ENCODE results near the gene ATP1B3.
"Not testable (repeated sequence)": the region's sequence is repeated elsewhere in the genome, so short reads cannot be mapped to it uniquely, and the experiment has no call there.

ATP1B3 gene

GRCh38 chr3:141876381-141876890 is at the start of gene ATP1B3:
Gene ATP1B3 (plus strand): TSS chr3:141876643. CDS start chr3:141876802, 159 bp downstream.
- no peak for FAIRE-seq

GRCh38 chr3:141828487-141828886 is 48.0 kb upstream of the ATP1B3 start:
- FAIRE-seq, result no peak

GRCh38 chr3:141828890-141829289 is 47.6 kb upstream of the ATP1B3 start:
- FAIRE-seq, result no peak

GRCh38 chr3:141830508-141830907 is 45.9 kb upstream of the ATP1B3 start:
- FAIRE-seq, result no peak

GRCh38 chr3:141834292-141834691 is 42.2 kb upstream of the ATP1B3 start:
- FAIRE-seq, result no peak

- no peak for FAIRE-seq
Observed at GRCh38 chr3:141835557-141836229, 40.8 kb upstream of the ATP1B3 start.

GRCh38 chr3:141839389-141839788 is 37.1 kb upstream of the ATP1B3 start:
- no peak for FAIRE-seq

GRCh38 chr3:141840737-141841544 is 35.5 kb upstream of the ATP1B3 start:
- no peak for FAIRE-seq

GRCh38 chr3:141844108-141844507 is 32.3 kb upstream of the ATP1B3 start:
- FAIRE-seq, result no peak

- no peak for FAIRE-seq
Observed at GRCh38 chr3:141844812-141845211, 31.6 kb upstream of the ATP1B3 start.

- no peak for FAIRE-seq
Observed at GRCh38 chr3:141845407-141846049, 30.9 kb upstream of the ATP1B3 start.

GRCh38 chr3:141846050-141846433 is 30.4 kb upstream of the ATP1B3 start:
- FAIRE-seq, result no peak

GRCh38 chr3:141848159-141848748 is 28.2 kb upstream of the ATP1B3 start:
- not testable (repeated sequence) for FAIRE-seq

GRCh38 chr3:141849056-141849815 is 27.2 kb upstream of the ATP1B3 start:
- FAIRE-seq, result no peak

GRCh38 chr3:141851411-141851810 is 25.0 kb upstream of the ATP1B3 start:
- FAIRE-seq, result no peak

GRCh38 chr3:141853081-141853601 is 23.3 kb upstream of the ATP1B3 start:
- no peak for FAIRE-seq

- FAIRE-seq, result no peak
Observed at GRCh38 chr3:141853629-141854168, 22.7 kb upstream of the ATP1B3 start.

GRCh38 chr3:141854599-141854998 is 21.8 kb upstream of the ATP1B3 start:
- FAIRE-seq, result no peak

GRCh38 chr3:141858312-141858711 is 18.1 kb upstream of the ATP1B3 start:
- no peak for FAIRE-seq

- no peak for FAIRE-seq
Observed at GRCh38 chr3:141859651-141860050, 16.8 kb upstream of the ATP1B3 start.

GRCh38 chr3:141860086-141860669 is 16.3 kb upstream of the ATP1B3 start:
- FAIRE-seq, result no peak

Measured in A204.1 (cell line).